ENCODE measurements around the gene ALK. TPM values are rescaled to one million over a fixed set of nuclear protein-coding genes. Genes with fewer than 3 reads are reported as not detected.

ALK gene
- total RNA-seq, 4 donors from 2014 or later: 0.08 to 0.40 (median 0.28) TPM

DNA sequence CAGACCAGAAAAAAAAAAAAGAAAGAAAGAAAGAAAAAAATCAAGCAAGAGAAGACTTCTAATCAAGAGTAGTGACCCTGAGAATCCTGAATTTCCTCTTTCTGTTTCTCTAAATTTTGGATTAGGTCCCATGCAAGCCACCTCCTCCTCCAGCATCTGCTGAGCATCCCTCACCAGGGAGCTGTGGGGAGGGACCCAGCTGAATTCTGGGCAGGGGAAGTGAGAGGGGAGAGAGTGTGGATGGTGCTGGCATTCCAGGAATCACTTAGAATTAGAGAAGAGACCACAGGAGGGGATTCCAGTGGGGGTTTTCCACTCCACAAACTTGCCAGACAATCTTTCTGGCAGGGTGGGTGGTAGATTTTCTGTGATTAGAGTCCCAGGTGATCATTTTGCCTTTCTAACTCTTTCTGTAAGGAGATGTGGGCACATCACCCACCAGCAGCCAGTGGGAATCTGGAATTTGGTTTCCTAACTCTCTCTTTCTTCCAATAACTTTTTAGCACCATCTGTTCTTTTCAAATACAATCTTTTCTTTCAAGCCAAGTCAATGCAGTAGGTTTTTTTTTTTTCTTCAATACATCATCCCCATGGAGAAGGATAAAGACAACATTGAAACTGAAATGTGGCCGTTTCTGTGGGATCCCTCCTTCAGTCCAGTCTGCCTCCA is 526.9 kb downstream of the ALK start:
- no peaks in the 10 kb centered on the region for H3K36me3 ChIP-seq
- no peak overlapping the region for H3K4me3 ChIP-seq (replicated peaks in 1 of 3)
- H3K9me3 ChIP-seq: no peaks in the 10 kb centered on the region
- peaks cover 5 to 22% of the 10 kb centered on the region in 2 donors for H3K4me1 ChIP-seq
- intact Hi-C loops (cut with DNase I): no loop called here
- WGBS, 2 donors: 59 to 83% methylated on average over 1 of the region's 1 CpG
- no peak overlapping the region for H3K27ac ChIP-seq
- TF ChIP-seq POLR2A (IDR thresholded peaks at IDR 0.05) (no peak), CTCF (IDR thresholded peaks at IDR 0.05) (no peak)
- no peak for DNase-seq
- no peaks in the 10 kb centered on the region for H3K27me3 ChIP-seq

DNA sequence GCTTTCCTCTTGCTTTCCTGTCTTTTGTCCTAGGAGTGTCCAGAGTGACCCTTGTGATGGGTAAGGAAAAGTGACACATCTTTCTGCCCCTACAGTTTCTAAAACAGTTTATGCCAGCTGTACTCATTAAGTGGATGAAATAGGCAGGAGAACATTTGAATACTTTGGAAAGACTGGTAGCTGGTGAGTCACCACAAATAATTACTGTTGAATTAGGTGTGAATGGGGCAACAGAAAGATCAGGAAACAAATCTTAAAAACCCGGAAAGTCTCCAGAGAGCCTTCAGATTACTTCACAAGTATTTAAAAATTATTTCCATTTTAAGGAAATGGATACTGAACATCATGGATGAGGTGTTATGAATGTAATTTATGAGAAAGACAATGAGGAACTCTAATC is 527.7 kb downstream of the ALK start:
- 88 to 90% methylated on average over 1 of the region's 1 CpG for WGBS, 2 donors
- Histone ChIP-seq H3K27ac (no peak overlapping the region), H3K4me1 (peaks cover 5 to 16% of the 10 kb centered on the region in 2 donors), H3K9me3 (no peaks in the 10 kb centered on the region), H3K27me3 (no peaks in the 10 kb centered on the region), H3K36me3 (no peaks in the 10 kb centered on the region), H3K4me3 (replicated peaks in 1 of 3) (no peak overlapping the region)
- no peak for DNase-seq
- no peak for TF ChIP-seq POLR2A (IDR thresholded peaks at IDR 0.05)
- TF ChIP-seq CTCF (IDR thresholded peaks at IDR 0.05): no peak
- intact Hi-C loops (cut with DNase I): no loop called here

DNA sequence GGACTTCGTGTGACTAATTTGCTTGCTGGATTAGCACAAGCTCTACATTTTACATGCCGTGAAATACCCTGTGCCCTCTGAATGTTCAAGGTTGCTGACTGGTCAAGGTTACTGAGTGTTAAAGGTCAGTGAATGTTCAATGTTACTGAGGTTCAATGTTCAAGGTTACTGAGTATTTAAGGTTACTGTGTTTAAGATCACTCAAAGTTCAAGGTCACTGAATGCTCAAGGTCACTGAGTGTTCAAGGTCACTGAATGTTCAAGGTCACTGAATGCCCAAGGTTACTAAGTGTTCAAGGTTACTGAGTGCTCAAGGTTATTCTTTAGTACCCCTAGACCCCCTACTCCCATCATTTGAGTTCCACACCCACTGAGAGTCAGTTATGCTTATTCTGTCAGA is 528.6 kb downstream of the ALK start:
- no peak overlapping the region for H3K4me3 ChIP-seq (replicated peaks in 1 of 3)
- TF ChIP-seq POLR2A (IDR thresholded peaks at IDR 0.05) (no peak), CTCF (IDR thresholded peaks at IDR 0.05) (no peak)
- H3K4me1 ChIP-seq: peaks cover 0 to 7% of the 10 kb centered on the region in 2 donors
- no peaks in the 10 kb centered on the region for H3K27me3 ChIP-seq
- H3K36me3 ChIP-seq: no peaks in the 10 kb centered on the region
- 85 to 93% methylated on average over 2 of the region's 2 CpGs for WGBS, 2 donors
- intact Hi-C loops (cut with DNase I): no loop called here
- H3K27ac ChIP-seq: no peak overlapping the region
- DNase-seq: no peak
- H3K9me3 ChIP-seq: no peaks in the 10 kb centered on the region

- Histone ChIP-seq H3K9me3 (no peaks in the 10 kb centered on the region), H3K27ac (no peak overlapping the region), H3K27me3 (no peaks in the 10 kb centered on the region), H3K36me3 (no peaks in the 10 kb centered on the region), H3K4me1 (no peaks in the 10 kb centered on the region), H3K4me3 (replicated peaks in 1 of 3) (no peak overlapping the region)
- TF ChIP-seq CTCF (IDR thresholded peaks at IDR 0.05) (no peak), POLR2A (IDR thresholded peaks at IDR 0.05) (no peak)
- intact Hi-C loops (cut with DNase I): no loop called here
- 74 to 82% methylated on average over 7 of the region's 7 CpGs for WGBS, 2 donors
- DNase-seq: no peak
Observed at GRCh38 chr2:29390136-29390535, 531.2 kb downstream of the ALK start.

GRCh38 chr2:29389686-29390085 is 531.7 kb downstream of the ALK start:
- Histone ChIP-seq H3K4me1 (no peaks in the 10 kb centered on the region), H3K36me3 (no peaks in the 10 kb centered on the region), H3K9me3 (no peaks in the 10 kb centered on the region), H3K27ac (no peak overlapping the region), H3K27me3 (no peaks in the 10 kb centered on the region), H3K4me3 (replicated peaks in 1 of 3) (no peak overlapping the region)
- intact Hi-C loops (cut with DNase I): no loop called here
- TF ChIP-seq CTCF (IDR thresholded peaks at IDR 0.05) (no peak), POLR2A (IDR thresholded peaks at IDR 0.05) (no peak)
- DNase-seq: no peak
- WGBS, 2 donors: 91 to 94% methylated on average over 7 of the region's 7 CpGs

All from thyroid gland (tissue), 4 donors.